Mucosa of descending colon (tissue), 3 donors: ENCODE results near the gene FABP1. TPM values are rescaled to one million over a fixed set of nuclear protein-coding genes. Genes with fewer than 3 reads are reported as not detected.

Experiments
- ATAC-seq: fragments of 200-7000 bp; cut with Tn5 transposase; one replicate; pipeline ENCODE4 v1.9.1; 2020; ENCODE audit warnings: mild to moderate bottlenecking, moderate library complexity
- DNase-seq, 3 donors: peaks; one replicate each; pipeline ENCODE4 v3.0.0-alpha.2; 2020
- H3K36me3 ChIP-seq: fragments of 200-600 bp; one replicate; pipeline ENCODE4 v1.8.0; 2021; ENCODE audit warnings: low read depth, mild to moderate bottlenecking
- H3K4me1 ChIP-seq: fragments of 200-600 bp; one replicate; pipeline ENCODE4 v1.8.0; 2021; ENCODE audit warnings: low read depth, mild to moderate bottlenecking
- H3K4me3 ChIP-seq: fragments of 200-600 bp; one replicate; pipeline ENCODE4 v1.8.0; 2021; ENCODE audit warnings: mild to moderate bottlenecking
- H3K9me3 ChIP-seq: fragments of 200-600 bp; one replicate; pipeline ENCODE4 v1.8.0; 2021; ENCODE audit warnings: mild to moderate bottlenecking
- intact Hi-C, 2 donors: fragments of 100-400 bp; cut with DNase I in 1 of 2; cut with micrococcal nuclease in 1 of 2; formaldehyde crosslinking; loops; one replicate each; pipeline versions ENCODE4 v1.11.0 to v1.11.1; 2022; cut with DNase I, micrococcal nuclease
- total RNA-seq, 3 donors: library from RNA; stranded (reverse); fragmentation: NEBNext Ultra II Directional in 2 of 3; extraction: Animal tissue kit (Norgen Biotek cat#: 25700) in 2 of 3; gene quantifications; one replicate each; pipeline versions ENCODE4 v1.2.1 to v1.2.4, GENCODE V29; 2021 to 2023
- TF ChIP-seq, protein P1 (sequence below): fragments of 200-600 bp; IDR thresholded peaks from one replicate; pipeline ENCODE4 v1.8.0; 2022; ENCODE audit warnings: antibody characterized with exemption, mild to moderate bottlenecking
- donor health status: DM: no; HTN: no; CAD: no; lungs with moderate emphysema.
- donor health status: DM: no; HTN: no; CAD: no.
- donor health status: DM: no; HTN: yes; CAD: no.

The FABP1 gene
- total RNA-seq, 3 donors from 2014 or later: 768 to 5,199 (median 1,319) TPM

DNA sequence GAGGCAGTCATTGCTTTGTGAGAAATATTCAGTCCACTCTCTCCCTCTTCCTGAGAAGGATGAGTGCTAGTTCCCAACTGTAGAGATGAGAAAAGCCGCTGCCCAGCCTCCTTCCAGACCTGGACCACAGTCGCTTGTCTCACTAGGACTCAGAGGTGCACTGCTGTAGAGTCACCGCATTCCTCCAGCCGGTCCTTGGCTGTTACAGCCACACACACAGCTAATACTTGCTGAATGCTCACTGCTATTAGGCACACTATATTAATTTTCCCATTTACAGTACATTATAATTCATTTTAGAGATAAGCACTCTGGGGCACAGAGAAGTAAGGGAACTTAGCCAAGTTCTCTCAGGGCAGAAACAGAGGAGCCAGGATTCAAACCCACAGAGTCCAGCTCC, 10.0 kb upstream of the FABP1 start:
- ATAC-seq: no peak
- TF ChIP-seq, protein P1, sequence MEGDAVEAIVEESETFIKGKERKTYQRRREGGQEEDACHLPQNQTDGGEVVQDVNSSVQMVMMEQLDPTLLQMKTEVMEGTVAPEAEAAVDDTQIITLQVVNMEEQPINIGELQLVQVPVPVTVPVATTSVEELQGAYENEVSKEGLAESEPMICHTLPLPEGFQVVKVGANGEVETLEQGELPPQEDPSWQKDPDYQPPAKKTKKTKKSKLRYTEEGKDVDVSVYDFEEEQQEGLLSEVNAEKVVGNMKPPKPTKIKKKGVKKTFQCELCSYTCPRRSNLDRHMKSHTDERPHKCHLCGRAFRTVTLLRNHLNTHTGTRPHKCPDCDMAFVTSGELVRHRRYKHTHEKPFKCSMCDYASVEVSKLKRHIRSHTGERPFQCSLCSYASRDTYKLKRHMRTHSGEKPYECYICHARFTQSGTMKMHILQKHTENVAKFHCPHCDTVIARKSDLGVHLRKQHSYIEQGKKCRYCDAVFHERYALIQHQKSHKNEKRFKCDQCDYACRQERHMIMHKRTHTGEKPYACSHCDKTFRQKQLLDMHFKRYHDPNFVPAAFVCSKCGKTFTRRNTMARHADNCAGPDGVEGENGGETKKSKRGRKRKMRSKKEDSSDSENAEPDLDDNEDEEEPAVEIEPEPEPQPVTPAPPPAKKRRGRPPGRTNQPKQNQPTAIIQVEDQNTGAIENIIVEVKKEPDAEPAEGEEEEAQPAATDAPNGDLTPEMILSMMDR: no peak
- DNase-seq: no peak
- Histone ChIP-seq H3K4me3 (no peak overlapping the region), H3K9me3 (peaks cover 3% of the 10 kb centered on the region), H3K4me1 (no peaks in the 10 kb centered on the region), H3K36me3 (no peaks in the 10 kb centered on the region)
- intact Hi-C loops: no loop called here

DNA sequence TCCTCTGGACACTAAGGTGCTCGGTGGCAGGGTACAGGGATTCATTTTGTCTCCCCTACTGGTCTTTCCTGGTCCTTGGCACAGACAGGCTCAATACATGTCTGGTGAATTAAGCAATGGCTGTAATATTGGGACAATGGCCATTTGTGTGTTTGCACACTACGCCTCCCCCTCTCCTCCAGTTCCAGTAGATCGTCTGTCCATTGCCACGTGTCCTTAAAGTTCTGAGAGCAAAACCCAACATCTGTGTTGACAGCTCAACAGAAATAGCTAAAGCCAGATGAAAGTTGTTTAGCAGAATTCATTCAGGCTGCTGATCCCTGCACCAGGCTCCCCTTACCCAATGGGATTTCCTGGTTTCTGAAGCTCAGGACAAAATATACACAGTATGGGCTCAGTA, 9.0 kb upstream of the FABP1 start:
- Histone ChIP-seq H3K36me3 (no peaks in the 10 kb centered on the region), H3K4me3 (no peak overlapping the region), H3K4me1 (peaks cover 8% of the 10 kb centered on the region), H3K9me3 (no peaks in the 10 kb centered on the region)
- DNase-seq: no peak
- no peak for ATAC-seq
- intact Hi-C loops: no loop called here
- TF ChIP-seq, protein P1: no peak

GRCh38 chr2:88133875-88134274, 6.0 kb upstream of the FABP1 start:
- H3K36me3 ChIP-seq: no peaks in the 10 kb centered on the region
- DNase-seq (no peak), ATAC-seq (no peak)
- no peak overlapping the region for H3K4me3 ChIP-seq
- H3K9me3 ChIP-seq: no peaks in the 10 kb centered on the region
- H3K4me1 ChIP-seq: peaks cover 31% of the 10 kb centered on the region
- TF ChIP-seq, protein P1: no peak
- intact Hi-C loops: no loop called here

DNA sequence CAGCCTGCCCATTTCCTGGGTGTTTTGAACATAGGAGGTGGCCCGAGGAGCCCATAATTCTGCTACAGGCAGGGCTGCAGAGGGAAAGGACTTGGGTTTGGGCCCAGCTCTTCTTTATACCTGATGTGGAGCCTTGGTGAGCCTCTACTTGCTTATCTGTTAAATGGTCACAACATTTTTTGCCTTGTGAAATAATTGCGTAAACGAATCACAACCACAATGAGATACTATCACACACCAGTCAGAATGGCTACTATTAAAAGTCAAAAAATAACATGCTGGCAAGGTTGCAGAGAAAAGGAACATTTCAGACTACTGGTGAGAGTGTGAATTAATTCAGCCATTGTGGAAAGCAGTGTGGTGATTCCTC, 4.1 kb upstream of the FABP1 start:
- Histone ChIP-seq H3K4me3 (no peak overlapping the region), H3K4me1 (peaks cover 35% of the 10 kb centered on the region), H3K36me3 (no peaks in the 10 kb centered on the region), H3K9me3 (no peaks in the 10 kb centered on the region)
- intact Hi-C loops: no loop called here
- ATAC-seq (no peak), DNase-seq (no peak)
- TF ChIP-seq, protein P1: no peak

DNA sequence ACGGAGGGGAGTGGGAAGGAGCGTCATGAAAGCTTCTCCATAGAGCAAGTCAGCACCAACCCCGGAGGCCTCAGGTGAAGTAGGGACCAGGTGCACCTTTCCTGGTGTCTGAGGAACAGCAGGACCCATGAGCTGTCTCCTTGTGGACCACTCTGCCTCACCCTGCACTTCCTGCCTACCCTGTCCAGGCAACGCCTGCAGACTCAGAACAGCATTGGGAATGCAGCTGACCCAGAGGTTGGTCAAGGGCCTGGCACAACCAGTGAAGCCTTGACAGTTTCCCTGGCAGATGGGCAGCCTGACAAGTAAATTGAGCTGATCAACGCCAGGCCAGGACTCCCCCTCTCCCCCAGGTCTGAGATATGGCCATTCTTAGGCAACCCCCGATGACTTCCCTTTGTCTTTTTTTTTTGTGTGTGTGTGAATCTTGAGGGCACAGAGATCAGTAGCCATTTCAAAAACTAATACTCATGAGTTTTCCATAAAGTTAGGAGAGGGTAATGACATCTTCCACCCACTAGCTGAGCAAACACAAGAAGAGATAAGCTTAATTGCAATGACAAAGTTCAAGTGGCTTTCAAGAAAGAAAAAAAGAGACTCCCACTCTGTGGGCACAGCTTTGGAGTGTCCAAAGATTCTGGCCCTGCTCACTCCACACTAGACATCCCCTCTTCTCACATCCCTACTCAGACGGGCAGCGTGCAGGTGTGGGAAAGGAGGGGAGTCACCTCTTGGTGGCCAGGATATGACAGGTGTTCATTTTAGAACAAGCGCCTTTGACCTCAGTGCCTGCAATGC, 3.5 kb upstream of the FABP1 start:
- intact Hi-C loops: no loop called here
- DNase-seq: peak; percentile 66 to 70 (median 68)

More for the DNA sequence above, 3.5 kb upstream of the FABP1 start:
- peak; percentile 56 for ATAC-seq
- peaks cover 35% of the 10 kb centered on the region for H3K4me1 ChIP-seq
- no peaks in the 10 kb centered on the region for H3K36me3 ChIP-seq
- no peak overlapping the region for H3K4me3 ChIP-seq
- no peaks in the 10 kb centered on the region for H3K9me3 ChIP-seq
- TF ChIP-seq, protein P1: no peak
